M059J (cell line): ENCODE measurements around the gene MRPL20. TPM values are rescaled to one million over a fixed set of nuclear protein-coding genes. Genes with fewer than 3 reads are reported as not detected.
"Not testable (repeated sequence)": the region's sequence is repeated elsewhere in the genome, so short reads cannot be mapped to it uniquely, and the experiment has no call there.

ENCODE experiments used
- DNase-seq: peaks from one replicate; pipeline ENCODE4 v3.0.0-alpha.2; 2012; ENCODE audit warnings: low read depth
- total RNA-seq: library from RNA; depleted of rRNA; stranded (reverse); fragments of >200 nt; shearing (Covaris generic); gene quantifications from 2 replicates; pipeline ENCODE4 v1.2.3, GENCODE V29; 2014

The MRPL20 gene
- total RNA-seq, 1 experiment from 2014 or later, result 160 TPM

DNA sequence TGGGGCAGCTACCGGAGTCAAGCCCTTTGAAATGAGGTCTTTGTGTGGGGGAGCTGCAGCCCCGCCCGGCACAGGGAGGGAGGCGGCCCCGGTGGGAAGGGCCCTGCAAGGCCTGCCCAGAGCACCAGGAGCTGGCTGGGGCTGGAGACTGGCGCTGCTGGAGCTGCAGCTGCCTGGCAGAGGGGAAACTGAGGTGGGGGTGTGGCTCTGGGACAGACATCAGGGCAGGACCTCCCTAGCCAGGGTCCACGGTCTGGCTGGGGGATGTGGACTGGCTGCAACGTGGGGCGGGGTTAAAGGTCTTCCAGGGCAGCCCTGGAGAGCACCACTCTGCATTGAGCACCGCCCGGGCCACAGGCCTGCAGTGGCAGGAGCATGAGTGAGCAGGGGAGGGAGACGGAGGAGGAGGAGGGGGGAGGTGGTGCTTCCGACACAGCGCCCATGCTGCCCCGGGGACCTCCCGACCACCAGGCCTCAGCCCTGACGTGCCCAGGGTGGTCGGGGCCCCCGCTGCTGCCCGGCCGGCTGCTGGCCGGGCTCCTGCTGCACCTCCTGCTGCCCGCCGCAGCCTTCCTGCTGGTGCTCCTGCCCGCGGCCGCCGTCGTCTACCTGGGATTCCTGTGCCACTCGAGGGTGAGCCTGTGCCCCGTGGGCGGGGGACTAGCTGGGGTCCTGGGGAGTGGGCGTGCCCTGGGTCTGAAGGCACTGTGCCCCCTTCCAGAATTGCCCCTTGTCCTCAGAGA, 18.8 kb upstream of the MRPL20 start:
- no peak for DNase-seq

DNA sequence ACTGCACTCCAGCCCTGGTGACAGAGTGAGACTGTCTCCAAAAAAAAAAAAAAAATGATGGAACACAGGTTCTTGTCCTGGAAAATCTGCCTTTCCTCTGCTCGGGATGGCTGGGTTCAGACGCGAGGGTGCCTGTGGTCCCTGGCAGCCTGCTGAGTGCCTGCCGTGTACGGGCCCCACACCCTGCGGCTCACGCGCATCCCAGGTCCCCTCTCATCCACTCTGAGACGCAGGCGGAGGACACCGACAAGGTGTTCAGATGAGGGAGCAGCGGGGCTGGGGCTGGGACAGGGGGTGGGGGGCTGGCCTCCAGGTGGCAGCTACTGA, 18.3 kb upstream of the MRPL20 start:
- no peak for DNase-seq

DNA sequence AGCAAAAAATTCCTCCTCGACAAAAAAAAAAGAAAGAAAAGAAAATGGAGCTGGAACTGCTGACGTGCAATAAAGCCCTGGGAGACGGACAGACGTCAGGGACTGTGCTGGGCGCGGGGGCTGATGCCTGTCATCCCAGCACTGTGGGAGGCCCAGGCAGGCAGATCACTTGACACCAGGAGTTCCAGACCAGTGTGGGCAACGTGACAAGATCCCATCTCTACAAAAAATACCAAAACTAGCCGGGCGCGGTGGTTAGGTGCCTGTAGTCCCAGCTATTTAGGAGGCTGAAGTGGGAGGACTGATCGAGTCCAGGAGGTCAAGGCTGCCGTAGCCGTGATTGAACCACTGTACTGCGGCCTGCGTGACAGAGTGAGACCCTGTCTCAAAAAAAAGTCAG, 17.6 kb upstream of the MRPL20 start:
- no peak for DNase-seq

DNA sequence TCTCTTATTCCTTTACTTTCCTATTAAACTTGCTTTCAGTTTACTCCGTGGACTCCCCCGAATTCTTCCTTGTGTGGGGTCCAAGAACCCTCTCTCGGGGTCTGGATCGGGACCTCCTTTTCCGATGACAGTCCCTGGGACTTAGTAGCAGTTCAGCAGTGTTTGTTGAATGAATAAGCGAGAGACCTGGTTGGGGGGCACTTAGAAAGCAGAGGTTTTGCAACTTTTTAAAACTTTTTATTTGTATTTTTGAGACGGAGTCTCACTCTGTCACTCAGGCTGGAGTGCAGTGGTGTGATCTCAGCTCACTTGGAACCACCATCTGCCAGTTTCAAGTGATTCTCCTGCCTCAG, 16.1 kb upstream of the MRPL20 start:
- no peak for DNase-seq

DNA sequence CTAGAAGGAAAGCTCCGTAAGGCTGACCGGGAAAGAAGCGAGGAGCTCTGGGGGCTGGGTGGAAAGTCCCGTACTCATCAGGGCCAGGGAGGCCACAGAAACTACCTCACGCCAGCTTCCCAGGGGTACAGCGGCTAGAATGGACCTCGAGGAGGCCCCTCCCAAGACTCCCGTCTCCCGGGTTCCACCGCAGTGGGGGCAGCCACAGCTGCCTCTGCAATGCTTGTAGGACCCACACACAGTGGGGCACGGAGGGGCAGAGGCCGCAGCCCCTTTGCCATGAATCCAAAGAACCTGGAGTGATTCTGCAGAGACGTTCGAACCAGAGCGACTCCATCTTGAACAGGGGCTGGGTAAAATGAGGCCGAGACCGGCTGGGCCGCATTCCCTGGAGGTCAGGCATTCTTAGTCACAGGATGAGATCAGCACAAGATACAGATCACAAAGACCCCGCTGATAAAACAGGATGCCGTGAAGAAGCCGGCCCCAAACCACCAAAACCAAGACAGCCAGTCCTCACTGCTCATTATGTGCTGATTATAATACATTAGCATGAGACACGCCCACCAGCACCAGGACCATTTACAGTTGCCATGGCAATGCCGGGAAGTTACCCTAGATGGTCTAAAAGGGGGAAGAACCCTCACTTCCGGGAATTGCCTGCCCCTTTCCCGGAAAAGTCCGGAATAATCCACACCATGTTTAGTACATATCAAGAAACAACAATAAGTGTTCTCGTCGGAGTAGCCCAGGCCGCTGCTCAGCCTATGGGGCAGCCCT, 15.6 kb upstream of the MRPL20 start:
- DNase-seq, result peak; percentile 59

DNA sequence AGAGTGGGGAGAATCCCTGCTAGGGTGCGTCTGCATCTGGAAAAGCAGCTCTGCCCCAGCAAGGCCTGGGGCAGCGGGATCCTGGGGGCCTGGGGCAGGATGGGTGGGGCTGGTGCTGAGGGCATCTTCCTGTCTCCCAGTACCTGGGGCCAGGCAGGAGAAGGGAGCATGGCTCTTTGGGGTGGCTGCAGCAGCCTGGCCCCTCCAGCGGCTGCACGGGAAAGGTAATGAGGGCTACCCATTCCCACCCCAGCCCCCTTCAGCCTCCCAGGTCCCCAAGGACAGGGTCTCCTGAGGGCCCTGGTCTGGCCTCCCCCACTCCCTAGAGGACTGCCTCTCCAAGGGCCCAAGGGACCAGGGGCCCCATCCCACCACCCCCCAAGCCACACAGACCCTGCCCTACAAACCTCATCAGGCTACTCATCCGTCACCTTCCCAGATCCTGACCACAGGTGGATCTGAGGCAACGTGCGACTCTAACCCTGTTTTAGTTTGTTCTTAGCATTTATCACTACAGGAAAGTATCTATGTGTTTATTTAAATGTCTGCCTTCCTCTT, 14.9 kb upstream of the MRPL20 start:
- DNase-seq, result no peak

DNA sequence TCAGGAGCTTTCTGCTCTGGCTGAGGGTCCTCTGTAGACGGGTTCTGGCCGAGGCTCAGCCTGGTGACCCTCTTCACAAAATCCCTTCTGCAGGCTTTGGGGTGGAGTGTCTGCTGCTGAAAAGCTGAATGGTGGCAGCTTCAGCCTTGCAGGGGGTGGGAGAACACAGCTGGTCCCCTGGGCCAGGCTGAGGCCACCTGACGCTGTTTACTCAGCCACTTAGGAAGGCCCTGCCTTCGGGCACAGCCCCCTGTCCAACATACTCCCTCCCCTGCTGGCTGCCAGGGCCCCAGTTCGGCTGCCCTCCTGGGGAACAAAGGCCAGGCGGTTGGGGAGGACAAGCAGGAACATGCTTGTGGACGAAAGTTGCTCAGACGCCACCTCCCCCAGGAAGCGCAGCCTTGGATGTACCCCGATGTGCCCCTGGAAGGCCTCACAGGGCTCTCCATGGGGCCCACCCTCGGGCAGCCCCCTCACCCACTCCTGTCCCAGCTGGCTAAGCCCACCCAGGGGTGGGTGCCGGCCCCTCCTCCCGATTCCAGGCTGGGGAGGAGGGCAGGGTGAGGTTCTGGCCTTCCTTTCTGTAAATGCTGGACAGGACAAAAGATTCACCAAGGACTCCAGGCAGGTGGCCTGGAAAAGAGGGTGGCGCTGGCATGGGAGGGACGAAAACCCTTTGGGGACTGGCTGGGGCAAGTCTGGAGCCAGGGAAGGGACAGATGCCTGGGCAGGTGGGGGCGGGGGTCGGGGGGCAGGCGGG, 14.2 kb upstream of the MRPL20 start, which contains the start of gene ANKRD65:
ANKRD65 (minus strand) TSS at position 130 of the 760 bp plus-strand sequence. CDS start 271 bp downstream, outside the sequence.
- DNase-seq, result no peak

DNA sequence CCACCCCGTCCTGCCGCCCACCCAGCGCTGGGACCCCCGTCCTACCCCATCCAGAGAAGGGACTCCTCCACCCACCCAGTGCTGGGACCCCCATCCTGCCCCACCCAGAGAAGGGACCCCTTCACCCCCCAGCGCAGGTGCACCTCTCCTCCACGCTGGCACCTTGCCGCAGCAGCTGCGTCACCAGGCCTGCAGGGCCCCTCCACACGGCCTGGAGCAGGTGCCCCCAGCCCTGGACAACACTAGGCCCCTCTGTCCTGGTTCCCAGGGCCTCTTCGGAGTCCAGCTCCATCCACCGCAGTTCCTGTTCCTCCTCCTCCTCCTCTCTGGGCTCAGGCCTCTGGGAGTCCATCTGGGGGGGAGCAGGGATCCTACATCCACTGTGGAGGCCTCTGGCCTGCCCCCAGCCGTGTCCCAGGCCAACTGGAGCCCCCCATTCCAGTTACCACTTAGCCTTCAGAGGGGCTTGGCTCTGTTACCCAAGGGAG, 13.6 kb upstream of the MRPL20 start:
- no peak for DNase-seq

DNA sequence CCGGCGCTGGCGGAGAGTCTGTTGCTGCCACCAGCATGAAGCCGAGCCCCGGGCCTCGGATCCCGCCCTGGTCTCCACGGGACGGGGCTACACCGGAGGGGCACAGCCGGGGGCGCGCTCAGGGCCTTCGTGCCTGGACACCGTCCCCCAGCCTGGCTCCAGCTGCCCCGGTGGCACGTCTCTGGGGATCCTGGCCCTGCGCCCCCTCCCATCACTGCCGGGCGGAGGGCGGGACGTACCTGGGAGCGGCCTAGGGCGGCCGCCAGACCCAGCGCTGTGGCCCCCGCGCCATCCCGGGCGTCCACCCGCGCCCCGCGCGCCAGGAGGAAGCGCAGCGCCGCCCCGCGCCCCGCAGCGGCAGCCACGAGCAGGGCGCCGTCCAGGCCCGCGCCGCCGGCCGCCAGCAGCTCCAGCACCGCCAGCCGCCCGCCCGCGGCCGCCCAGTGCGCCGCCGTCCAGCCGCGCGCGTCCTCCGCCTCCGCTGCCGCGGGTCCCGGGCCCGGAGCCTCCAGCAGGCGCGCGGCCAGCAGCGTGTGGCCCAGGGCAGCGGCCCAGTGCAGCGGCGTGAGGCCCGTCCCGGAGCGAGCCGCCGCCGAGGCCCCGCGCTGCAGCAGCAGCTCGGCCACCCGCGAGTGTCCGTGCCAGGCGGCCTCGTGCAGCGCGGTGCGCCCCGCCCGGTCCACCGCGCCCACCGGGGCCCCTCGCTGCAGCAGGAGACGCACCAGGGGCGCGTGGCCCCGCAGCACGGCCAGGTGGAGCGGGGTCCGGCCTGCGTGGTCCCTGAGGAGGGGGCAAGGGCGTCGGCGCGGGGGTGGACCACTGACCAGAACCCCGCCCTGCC, 12.9 kb upstream of the MRPL20 start:
- DNase-seq, result no peak

DNA sequence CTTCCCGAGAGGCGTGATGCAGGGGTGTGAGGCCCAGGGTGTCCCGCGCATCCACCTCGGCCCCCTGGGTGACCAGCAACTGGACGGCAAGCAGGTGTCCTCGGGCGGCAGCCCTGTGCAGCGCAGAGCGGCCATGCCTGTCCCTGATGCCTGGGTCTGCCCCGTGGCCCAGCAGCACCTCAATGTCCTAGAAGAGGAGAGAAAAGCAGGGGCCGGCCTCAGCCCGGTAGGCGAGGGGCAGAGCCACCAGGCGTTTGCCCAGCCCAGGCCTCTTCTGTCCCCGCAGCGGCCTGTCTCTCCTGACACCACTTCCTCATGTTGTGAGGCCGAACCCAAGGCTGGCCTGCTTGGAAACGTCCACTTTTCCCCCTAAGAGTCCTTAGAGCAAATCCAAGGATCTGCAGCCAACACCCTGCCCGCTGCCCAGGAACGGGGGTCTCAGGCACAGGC, 12.3 kb upstream of the MRPL20 start:
- DNase-seq, result no peak

DNA sequence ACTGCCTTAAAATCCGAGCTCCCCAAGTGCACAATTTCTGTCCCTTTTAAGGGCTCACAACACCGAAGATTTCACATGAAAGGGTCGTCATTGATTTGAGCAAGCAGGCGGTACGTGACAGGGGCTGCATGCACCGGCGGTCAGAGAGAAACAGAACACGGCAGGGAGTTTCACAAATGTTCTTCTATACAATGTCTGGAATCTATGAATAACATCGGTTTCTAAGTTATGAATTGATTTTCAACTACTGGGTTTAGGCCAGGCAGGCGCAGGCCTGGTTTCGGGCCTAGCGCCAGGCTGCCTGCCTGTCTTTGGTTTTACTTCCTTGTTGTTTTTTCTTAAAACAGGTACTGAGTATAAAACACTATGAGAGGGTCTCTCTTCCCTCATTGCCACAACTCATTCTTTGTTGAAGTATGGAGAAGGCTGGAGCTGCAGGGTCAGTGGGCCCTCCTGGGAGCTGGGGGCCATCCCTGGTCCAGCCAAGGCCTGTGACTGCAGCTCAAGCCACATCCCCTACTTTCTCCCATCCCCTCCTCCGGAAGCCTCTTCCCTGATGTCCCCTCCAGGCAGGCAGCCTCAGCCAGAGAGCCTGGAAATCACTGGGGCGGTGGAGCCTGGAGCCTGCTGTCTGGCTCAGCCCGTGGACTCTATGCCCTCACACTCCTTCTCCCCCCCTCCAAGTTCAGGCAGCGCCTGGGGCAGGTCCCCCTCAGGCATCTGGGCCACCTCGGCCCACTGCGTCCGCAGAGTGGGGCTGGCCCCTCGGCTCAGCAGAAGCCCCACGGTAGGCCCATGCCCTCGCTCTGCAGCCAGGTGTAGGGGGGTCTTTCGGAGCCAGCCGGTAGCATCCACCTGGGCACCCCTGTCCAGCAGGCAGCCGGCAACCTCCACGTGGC, 11.6 kb upstream of the MRPL20 start:
- no peak for DNase-seq

DNA sequence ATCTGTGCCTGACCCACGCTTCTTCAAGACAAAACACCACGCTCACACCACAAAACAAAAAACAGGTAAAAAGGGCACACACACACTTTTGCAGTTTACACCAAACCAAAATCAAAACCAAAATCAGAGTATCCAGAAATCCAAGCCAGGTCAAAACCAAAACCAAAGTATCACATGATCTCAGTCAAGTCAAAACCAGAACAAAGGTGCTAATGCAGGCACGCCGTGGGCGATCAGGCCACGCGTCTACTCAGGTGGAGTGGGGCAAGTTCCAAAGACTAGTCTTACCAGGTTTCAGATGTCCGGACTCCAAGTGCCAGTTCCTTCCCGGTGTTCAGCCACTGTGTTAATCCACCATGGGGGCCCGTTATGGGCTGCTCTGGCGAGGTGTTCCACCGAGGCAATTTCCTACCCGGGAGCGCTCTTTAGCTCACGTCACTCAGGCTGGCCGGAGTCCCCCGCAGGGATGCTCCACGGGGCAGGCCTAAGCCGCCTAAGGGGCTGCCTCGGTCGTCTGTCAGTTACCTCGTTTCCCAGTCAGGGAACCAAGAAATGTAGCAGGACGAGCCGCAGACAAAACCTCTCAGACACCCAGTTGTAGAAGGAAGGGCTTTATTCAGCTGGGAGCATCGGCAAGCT, 10.9 kb upstream of the MRPL20 start:
- DNase-seq, result not testable (repeated sequence)

DNA sequence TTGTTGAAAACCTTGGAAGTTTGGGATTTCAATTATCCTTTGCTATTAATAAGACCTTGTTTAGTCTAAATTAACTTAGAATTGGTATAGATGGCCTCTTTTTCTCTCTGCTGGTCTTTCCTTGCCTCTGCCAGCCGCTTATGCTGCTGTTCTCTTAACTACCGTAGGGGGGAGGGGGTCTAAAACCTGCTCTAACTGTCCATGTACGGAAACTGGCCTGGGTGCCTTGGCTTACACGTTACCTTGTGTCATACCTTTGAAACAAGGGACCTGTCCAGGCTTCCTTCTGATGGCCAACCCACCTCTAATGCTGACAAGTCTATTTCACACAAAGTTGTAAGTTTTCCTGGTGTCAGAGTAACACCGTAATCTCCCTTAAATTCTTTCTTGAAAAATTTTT, 10.3 kb upstream of the MRPL20 start:
- not testable (repeated sequence) for DNase-seq

DNA sequence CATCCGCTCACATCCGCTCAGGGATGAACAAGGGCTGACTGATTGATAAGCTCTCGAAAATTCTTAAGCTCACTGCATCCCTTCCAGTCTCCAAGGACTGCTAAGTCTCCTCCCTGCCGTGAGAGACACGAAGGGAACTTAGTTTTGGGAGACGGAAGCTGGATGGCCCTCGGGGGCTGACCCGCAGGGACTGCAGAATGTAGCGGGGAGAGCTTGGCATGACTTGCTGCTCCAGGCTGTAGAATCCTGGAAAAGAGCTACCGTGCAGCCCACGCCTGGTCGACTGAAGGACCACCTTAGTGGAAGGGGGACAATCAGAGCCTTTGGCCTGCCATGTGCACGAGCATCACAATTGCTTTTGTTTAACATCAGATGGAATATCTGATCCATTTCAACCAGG, 8.7 kb upstream of the MRPL20 start:
- peak; percentile 29 for DNase-seq

DNA sequence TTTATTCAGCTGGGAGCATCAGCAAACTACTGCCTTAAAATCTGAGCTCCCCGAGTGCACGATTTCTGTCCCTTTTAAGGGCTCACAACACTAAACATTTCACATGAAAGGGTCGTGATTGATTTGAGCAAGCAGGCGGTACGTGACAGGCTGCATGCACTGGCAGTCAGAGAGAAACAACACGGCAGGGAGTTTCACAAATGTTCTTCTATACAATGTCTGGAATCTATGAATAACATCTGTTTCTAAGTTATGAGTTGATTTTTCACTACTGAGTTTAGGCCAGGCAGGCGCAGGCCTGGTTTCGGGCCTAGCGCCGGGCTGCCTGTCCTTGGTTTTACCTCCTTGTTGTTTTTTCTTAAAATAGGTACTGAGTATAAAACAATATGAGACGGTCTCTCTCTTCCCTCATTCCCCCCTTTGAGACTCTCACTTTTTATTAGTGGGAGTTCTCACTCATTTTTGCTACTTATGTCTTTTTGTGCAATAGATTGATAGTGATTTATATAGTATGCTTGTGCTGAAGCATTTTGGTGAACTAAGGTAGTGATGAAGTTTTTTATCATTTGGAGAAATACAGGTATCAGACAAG, 5.3 kb upstream of the MRPL20 start:
- DNase-seq, result not testable (repeated sequence)

DNA sequence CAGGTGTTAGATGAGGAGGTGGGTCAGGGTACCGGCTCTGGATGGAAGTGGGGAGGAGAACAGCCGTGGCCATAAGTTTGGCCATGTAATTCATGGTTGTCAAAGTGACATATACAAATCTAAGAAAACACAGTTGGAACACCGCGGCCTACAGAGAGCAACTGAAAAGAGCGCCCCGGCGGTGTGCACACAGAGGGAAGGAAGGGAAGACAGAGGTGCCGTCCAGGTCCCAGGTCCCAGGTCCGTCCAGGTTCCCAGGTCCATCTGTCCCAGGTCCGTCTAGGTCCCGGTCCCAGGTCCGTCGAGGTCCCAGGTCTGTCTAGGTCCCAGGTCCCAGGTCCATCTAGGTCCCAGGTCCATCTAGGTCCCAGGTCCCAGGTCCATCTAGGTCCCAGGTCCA, 4.5 kb upstream of the MRPL20 start:
- DNase-seq, result no peak

DNA sequence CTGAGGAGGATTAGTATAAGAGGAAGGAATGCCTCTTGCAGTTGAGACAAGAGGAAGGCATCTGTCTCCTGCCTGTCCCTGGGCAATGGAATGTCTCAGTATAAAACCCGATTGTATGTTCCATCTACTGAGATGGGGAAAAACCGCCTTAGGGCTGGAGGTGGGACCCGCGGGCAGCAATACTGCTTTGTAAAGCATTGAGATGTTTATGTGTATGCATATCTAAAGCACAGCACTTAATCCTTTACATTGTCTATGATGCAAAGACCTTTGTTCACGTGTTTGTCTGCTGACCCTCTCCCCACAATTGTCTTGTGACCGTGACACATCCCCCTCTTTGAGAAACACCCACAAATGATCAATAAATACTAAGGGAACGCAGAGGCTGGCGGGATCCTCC, 3.1 kb upstream of the MRPL20 start:
- not testable (repeated sequence) for DNase-seq

DNA sequence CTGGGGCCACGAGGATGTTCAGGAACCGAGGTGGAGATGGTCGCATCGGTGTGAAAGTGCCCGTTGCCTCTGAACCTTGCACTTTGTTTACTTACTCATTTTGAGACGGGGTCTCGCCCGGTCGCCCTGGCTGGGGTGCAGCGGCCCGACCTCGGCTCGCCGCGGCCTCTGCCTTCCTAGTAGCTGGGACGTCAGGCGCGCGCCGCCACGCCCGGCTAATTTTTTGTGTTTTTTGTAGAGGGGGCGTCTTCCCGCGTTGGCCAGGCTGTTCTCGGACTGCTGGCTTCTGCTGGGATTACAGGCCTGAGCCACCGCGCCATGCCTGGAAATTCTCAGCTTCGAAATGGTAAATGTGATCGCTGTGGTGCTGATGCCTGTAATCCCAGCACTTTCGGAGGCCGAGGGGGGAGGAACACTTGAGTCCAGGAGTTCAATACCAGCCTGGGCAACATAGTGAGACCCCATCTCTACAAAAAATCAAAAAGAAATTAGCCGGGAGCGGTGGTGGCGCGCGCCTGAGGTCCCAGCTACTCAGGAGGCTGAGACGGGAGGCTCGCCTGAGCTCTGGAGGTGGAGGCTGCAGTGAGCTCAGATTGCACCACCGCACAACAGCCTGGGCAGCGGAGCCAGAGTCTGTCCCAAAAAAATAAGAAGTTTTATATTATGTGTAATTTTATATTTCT, 684 bp upstream of the MRPL20 start:
- DNase-seq, result peak; percentile 36
